Head of caudate nucleus (tissue), 42 donors: ENCODE measurements around the gene SMG6.
"Not testable (repeated sequence)": the region's sequence is repeated elsewhere in the genome, so short reads cannot be mapped to it uniquely, and the experiment has no call there.

Source experiments
- DNase-seq, 42 donors: peaks; one replicate each; pipeline versions ENCODE4 v3.0.0 to v3.0.0-alpha.2; 2020 to 2021; ENCODE audit warnings: mixed read lengths in 7 of 42
- intact Hi-C: fragments of 100-400 bp; cut with DNase I; formaldehyde crosslinking; loops from one replicate; pipeline ENCODE4 v1.15.0; 2022

Gene SMG6

GRCh38 chr17:2266045-2266864 is 37.3 kb downstream of the SMG6 start:
- DNase-seq = no peak
- intact Hi-C loops = no loop called here

DNA sequence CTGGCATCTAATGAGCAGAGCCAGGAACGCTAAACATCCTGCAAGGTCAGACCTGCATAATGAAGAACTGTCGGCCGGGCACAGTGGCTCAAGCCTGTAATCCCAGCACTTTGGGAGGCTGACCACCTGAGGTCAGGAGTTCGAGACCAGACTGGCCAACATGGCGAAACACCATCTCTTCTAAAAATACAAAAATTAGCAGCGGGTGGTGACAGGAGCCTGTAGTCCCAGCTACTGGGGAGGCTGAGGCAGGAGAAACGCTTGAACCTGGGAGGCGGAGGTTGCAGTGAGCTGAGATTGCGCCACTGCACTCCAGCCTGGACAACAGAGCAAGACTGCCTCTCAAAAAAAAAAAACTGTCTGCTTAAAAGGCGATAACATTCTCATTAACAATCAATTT is 38.4 kb downstream of the SMG6 start:
- DNase-seq, intact Hi-C loops: not testable (repeated sequence)

- intact Hi-C loops = no loop called here
These were observed 39.3 kb downstream of the SMG6 start for GRCh38 chr17:2264067-2264860.

DNA sequence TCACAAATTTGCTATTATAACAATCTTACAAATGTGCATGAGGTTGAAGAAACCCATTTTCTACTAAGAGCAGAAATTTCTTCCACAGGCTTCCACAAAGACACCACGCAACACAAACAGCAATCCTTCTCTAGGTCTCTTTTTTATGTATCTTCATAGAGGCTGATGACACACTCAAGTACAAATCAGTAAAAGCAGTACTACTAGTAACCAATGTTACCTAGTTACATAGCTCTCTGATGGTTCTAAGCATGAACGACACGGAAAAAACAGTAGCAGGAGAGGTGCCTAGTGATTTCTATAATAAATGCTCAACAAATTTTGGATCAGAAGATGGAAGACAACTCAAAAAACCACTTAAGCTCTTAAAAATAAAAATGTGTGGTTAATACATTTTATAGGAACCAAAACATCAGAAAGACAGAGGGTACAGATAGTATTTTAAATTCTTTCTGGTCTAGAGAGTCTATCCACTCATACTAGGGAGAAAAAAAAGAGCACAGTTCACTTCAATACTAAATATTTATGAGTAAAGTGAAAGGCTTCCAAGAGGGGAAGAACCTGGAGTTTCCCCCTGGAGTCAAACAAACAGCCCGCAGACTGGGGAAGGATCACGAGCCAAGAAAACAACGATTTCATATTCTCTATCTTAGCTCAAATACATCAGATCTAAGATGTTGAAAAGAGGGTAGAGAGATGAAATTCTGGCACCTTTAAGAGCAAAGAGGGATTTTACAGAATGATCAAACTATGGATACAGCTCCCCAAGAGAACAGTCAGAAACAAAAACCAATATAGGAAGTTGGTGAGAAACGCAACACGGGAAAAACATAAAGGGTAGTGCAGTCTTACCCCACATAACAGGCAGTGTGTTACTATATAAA is 40.2 kb downstream of the SMG6 start:
- DNase-seq = no peak
- intact Hi-C loops = no loop called here

More at GRCh38 chr17:2264067-2264860, 39.3 kb downstream of the SMG6 start:
- DNase-seq = no peak

- DNase-seq = no peak
- intact Hi-C loops = no loop called here
These were observed 41.4 kb downstream of the SMG6 start for GRCh38 chr17:2262135-2262587.

GRCh38 chr17:2259769-2260536 is 43.6 kb downstream of the SMG6 start:
- intact Hi-C loops = no loop called here
- DNase-seq = peak in 8 of 42 donors; percentile 9 to 48 (median 16)

DNA sequence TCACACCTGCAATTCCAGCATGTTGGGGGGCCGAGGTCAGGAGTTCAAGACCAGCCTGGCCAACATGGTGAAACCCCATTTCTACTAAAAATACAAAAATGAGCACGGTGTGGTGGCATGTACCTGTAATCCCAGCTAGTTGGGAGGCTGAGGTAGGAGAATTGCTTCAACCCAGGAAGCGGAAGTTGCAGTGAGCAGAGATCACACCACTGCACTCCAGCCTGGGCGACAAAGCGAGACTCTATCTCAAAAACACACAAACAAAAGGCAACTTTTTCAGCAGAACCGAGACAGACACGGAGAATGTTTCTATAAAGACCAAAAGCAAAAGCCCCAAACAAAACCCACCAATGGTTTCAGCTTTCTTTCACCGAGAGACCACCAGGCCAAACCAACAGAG is 44.8 kb downstream of the SMG6 start:
- DNase-seq, intact Hi-C loops: not testable (repeated sequence)

- intact Hi-C loops = no loop called here
- DNase-seq = no peak
These were observed 49.7 kb downstream of the SMG6 start for GRCh38 chr17:2253768-2254406.

DNA sequence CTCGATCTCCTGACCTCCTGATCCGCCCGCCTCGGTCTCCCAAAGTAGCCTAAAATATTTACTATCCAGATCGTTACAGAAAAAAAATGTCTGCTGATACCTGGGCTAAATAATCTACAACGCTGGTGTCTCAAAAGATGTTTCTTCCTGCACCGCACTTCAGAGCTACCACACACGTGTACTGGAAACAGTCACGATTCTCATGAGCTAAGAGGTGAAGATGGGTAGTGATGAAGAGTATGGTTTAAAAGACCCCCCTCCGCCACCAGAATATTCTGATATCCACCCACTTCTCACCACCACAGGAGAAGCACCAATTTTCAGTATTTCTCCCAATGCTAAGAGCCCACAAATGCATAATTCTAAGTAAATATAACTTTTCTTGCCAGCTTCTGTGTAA is 50.2 kb downstream of the SMG6 start:
- DNase-seq = no peak
- intact Hi-C loops = no loop called here

- DNase-seq = no peak
- intact Hi-C loops = no loop called here
These were observed 52.5 kb downstream of the SMG6 start for GRCh38 chr17:2251098-2251497.

GRCh38 chr17:2250140-2251095 is 53.2 kb downstream of the SMG6 start:
- intact Hi-C loops = no loop called here
- peak in 15 of 42 donors; percentile 10 to 60 (median 31) for DNase-seq

DNA sequence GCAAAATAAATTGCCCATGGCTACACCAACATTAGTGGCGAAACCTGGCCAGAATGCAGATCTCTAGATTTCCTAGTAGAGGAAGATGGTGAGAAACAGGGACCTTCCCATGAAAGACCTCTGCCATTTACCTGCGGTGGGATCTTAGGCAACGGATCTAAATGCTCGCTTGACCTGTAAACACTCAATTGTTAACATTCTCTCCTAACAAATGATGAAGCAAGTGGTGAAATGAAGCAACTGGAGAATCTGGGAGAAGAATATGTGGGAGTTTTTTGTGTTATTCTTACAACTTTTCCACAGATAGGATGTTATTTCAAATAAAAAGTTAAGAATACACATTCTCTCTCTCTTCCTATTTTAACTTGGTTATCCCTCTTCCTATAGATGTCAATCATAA is 56.6 kb downstream of the SMG6 start:
- intact Hi-C loops = no loop called here
- no peak for DNase-seq

- intact Hi-C loops = loop anchor here (2.0 kb wide), 1 partner anchor 190 kb away; the partner anchor contains the start of gene HIC1
These were observed 58.8 kb downstream of the SMG6 start for GRCh38 chr17:2244545-2245525.

DNA sequence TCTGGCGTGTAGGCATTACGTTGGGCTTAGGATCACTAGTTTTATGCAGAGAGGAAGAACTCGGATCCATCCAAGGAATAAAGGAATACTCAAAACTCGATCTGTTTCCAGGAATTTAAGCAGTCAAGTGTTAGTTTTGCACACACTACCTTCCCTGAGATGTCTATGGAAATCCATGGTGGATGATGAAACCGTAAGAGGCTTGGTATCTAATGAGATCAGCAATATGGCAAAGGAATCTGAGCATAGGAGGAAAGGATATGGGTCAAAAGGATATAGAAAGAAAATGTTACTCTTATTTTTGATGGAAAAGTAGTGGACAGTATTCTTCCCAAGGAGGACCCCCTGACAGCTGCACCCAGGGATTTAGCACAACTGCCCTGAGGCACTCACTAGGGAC is 59.6 kb downstream of the SMG6 start:
- intact Hi-C loops = loop anchor here (2.0 kb wide), 1 partner anchor 189 kb away; the partner anchor contains the start of gene HIC1
- no peak for DNase-seq

More at GRCh38 chr17:2244545-2245525, 58.8 kb downstream of the SMG6 start:
- peak; percentile 77 to 94 (median 87) for DNase-seq

GRCh38 chr17:2241823-2242222 is 61.8 kb downstream of the SMG6 start:
- intact Hi-C loops = no loop called here
- DNase-seq = peak in 1 of 42 donors; percentile 48
